RCC 7860 (cell line): ENCODE data around the gene METTL16.
A peak's percentile ranks its signal among the peaks of the same experiment; 100 is the strongest.
"Not testable (repeated sequence)": the region's sequence is repeated elsewhere in the genome, so short reads cannot be mapped to it uniquely, and the experiment has no call there.

ENCODE experiments used
- DNase-seq: peaks from one replicate; pipeline ENCODE4 v3.0.0-alpha.2; 2015; ENCODE audit warnings: low spot score
- FAIRE-seq: peaks from 2 replicates; lab custom pipeline; 2012; peaks lifted over from hg19 to GRCh38; lab: Jason Lieb, UNC

Gene METTL16

GRCh38 chr17:2511462-2512369 lies at the start of gene METTL16:
Gene METTL16 (minus strand): TSS chr17:2511888. CDS start chr17:2502331, 9,557 bp downstream.
- DNase-seq = peak; percentile 92
- FAIRE-seq = peak; percentile 85

DNA sequence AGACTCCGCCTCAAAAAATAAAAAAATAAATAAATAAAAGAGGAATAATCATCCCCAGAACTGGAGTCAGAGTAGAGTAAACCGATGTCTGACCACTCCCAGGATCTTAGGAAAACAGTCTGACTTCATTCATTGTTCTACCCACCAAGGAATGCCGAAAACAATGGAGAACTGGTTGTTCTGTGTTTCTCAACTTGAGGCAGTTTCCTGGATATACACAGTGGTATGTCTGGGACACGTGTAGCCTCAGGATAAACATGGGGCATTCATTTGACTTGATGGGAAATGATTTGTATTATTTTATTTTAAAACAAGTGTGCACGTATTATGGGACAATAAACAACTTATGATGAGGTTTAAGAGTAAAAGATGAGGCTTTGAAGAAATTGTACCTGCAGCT lies 49.0 kb upstream of the METTL16 start:
- FAIRE-seq (no peak), DNase-seq (no peak)

DNA sequence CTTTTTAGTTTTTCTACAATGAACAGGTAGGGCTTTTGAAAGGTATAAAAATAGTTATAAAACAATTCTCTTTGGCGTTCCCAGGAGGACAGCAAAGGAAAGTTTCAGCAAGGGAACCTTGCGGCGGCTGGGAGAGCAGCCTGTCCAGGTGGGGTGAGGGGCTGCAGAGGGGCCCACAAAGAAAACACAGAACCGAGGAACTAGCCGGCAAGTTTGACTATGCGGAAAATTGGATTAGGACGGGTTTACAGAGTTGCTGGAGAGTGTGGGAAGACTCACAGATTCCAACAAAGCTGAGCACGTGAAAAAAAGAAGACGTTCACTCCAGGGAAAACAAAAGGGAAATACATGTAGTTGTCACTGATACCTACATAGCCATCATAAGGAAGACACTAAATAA lies 40.2 kb upstream of the METTL16 start:
- DNase-seq = no peak
- FAIRE-seq = no peak

GRCh38 chr17:2551493-2551892 lies 39.8 kb upstream of the METTL16 start:
- DNase-seq = no peak
- no peak for FAIRE-seq

GRCh38 chr17:2549392-2550211 lies 37.9 kb upstream of the METTL16 start:
- DNase-seq = peak; percentile 5
- FAIRE-seq = no peak

GRCh38 chr17:2548026-2548425 lies 36.3 kb upstream of the METTL16 start:
- FAIRE-seq, DNase-seq: not testable (repeated sequence)

- DNase-seq (peak; percentile 7), FAIRE-seq (no peak)
Measured at GRCh38 chr17:2547176-2547575, 35.5 kb upstream of the METTL16 start.

- FAIRE-seq (no peak), DNase-seq (no peak)
Measured at GRCh38 chr17:2545393-2545792, 33.7 kb upstream of the METTL16 start.

DNA sequence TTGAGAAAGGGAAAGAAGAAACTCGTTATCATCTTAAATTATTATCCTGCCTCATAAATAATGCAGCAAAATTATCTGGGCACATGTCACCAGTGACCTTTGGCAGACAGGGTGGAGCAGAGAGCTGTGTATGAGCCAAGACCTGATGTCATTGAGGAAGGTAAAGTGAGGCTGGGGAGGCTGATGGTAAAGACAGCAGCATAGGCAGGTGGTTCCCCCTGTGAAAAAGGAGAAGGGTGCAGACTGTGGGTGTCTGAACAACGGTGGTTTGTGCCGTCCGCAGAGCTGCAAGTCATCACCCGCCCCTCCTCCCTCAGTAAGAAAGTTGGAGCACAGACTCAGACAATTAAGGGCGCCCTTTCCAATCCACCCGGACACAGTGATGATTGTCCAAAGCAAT lies 30.8 kb upstream of the METTL16 start:
- no peak for DNase-seq

DNA sequence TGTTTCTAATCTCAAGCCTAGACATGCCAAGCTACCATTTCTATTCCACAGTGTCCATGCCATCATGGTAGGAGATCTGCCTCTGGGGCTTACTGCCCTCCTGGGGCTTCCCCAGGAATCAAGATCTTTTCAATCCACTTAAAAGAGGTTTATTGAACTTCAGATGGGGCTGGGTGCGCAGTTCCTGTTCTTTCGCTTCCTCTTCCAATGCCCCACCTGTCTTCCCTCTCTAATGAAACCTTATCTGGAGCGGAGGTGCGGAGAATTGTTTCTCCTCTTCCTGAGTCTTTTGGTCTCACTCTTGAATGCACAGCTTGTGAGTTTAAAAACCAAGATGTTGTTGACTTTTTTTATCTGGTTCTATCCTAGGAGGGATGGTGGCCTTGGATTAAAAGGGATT lies 30.4 kb upstream of the METTL16 start:
- FAIRE-seq = no peak
- no peak for DNase-seq

More for the DNA sequence above, 30.8 kb upstream of the METTL16 start:
- FAIRE-seq = no peak

DNA sequence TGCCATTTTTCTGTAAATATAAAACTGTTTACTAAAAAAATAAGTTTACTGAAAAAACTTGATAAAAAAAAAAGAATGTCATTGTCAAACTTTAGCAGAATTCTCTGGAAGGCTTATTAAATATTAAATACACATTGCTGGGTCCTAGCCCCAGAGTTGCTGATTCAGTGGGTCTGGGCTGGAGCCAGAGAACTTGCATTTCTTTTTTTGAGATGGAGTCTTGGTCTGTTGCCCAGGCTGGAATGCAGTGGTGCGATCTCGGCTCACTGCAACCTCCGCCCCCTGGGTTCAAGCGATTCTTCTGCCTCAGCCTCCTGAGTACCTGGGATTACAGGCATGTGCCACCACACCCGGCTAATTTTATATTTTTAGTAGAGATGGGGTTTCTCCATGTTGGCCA lies 25.9 kb upstream of the METTL16 start:
- not testable (repeated sequence) for DNase-seq, FAIRE-seq

DNA sequence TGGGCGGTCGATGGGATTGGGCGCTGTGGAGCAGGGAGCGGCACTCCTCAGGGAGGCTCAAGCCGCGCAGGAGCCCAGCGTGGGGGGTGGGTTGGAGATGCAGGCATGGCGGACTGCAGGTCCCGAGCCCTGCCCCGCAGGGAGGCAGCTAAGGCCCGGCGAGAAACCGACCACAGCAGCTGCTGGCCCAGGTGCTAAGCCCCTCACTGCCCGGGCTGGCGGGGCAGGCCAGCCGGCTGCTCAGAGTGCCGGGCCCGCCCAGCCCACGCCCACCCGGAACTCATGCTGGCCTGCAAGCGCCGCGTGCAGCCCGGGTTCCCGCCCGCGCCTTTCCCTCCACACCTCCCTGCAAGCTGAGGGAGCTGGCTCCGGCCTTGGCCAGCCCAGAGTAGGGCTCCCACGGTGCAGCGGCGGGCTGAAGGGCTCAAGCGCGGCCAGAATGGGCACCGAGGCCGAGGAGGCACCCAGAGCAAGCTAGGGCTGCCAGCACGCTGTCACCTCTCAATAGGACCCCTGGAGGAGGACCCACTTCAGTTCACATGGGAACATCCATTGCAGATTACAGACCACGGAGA lies 20.5 kb upstream of the METTL16 start:
- DNase-seq = no peak
- FAIRE-seq = no peak

DNA sequence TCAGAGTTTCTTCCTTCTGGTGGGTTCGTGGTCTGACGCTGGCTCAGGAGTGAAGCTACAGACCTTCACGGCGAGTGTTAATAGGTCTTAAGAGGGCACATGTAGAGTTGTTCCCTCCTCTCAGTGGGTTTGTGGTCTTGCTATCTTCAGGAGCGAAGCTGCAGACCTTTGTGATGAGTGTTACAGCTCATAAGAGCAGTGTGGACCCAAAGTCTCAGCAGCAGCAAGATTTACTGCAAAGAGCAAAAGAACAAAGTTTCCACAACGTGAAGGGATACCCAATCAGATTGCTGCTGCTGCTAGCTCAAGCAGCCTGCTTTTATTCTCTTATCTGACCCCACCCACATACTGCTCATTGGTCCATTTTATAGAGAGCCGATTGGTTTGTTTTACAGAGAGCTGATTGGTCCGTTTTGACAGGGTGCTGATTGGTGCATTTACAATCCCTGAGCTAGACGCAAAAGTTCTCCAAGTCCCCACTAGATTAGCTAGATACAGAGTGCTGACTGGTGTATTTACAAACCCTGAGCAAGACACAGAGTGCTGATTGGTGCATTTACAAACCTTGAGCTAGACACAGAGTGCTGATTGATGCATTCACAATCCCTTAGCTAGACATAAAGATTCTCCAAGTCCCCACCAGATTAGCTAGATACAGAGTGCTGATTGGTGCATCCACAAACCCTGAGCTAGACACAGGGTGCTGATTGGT lies 19.7 kb upstream of the METTL16 start:
- not testable (repeated sequence) for FAIRE-seq, DNase-seq

DNA sequence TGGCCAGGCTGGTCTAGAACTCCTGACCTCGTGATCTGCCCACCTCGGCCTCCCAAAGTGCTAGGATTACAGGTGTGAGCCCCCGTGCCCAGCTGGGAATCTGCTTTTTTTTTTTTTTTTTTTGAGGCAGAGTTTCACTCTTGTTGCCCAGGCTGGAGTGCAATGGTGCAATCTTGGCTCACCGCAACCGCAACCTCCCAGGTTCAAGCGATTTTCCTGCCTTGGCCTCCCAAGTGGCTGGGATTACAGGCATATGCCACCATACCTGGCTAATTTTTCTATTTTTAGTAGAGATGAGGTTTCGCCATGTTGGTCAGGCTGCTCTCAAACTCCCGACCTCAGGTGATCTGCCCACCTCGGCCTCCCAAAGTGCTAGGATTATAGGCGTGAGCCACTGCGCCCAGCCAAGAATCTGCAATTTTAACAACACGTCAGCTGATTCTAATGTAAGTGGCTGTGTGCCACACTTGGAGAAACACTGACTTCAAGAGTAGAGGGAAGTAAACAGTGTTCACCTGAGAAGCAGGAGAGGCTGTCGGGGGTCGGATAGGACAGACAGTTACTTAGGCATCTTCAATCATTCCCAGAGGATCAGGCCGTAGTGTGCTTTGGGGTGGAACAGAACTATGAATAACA lies 10.2 kb upstream of the METTL16 start:
- not testable (repeated sequence) for FAIRE-seq, DNase-seq

- FAIRE-seq = no peak
- DNase-seq = no peak
Measured at GRCh38 chr17:2521257-2521656, 9.6 kb upstream of the METTL16 start.

DNA sequence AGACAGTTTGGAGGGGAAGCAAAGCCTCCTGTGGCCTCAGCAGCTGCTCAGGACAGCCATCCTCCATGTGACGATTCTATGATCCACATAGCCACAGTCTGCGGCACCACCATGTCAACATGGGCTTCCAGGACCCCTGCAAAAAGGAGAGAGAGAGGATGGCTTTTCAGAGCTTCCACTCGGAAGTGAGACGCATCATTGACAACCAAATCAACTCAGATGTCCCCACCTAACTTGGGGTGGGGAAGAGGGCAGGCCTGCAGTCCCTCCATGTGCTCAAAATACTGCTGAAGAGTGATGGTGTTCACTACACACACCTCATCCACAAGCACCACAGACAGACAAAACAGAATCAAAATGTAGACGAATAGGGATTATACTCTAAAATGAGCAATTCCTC lies 5.9 kb upstream of the METTL16 start:
- no peak for FAIRE-seq
- DNase-seq = no peak

GRCh38 chr17:2511138-2511461 lies 588 bp downstream of the METTL16 start:
- DNase-seq (no peak), FAIRE-seq (no peak)

- FAIRE-seq = no peak
- DNase-seq = no peak
Measured at GRCh38 chr17:2510559-2510958, 1.1 kb downstream of the METTL16 start.

DNA sequence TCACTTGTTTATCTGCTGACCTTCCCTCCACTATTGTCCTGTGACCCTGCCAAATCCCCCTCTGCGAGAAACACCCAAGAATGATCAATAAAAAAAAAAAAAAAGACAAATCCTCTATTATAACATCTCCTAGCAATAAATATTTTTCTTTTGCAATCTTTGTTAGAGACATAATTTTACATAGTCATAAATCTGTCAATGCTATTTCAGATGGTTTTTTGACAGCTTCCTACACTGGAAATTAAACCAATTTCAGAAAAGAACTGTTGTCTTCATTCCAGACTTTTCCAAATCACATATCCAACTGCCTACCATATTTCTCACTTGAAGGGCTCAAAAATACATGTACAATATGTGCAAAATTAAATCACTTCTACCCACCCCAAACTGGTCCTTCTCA lies 3.7 kb downstream of the METTL16 start:
- FAIRE-seq (no peak), DNase-seq (no peak)

GRCh38 chr17:2507015-2507414 lies 4.7 kb downstream of the METTL16 start:
- FAIRE-seq, DNase-seq: not testable (repeated sequence)
